ENCODE results near the gene NLGN1.

Gene NLGN1

DNA sequence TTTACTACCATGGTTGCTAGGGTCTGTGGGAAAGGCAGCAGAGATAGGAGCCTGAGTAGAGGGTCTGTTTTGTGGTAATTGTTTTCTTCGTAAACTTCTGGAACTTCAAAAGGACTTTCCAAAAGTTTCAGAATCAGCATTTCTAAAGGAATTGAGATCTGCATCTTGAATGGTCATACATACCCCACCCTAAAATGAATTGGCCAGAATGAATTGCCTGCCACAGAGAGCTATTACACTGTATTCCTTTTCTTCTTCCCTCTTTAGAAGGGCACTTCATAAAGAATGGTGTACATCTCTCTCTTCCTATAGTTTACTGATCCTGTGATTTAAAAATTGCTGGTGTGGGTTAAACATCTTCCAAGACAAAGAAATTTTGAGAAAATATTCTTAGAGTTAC lies 525.7 kb downstream of the NLGN1 start:
- DNase-seq, result no peak

GRCh38 chr3:173930251-173930650 lies 532.7 kb downstream of the NLGN1 start:
- no peak for DNase-seq

DNA sequence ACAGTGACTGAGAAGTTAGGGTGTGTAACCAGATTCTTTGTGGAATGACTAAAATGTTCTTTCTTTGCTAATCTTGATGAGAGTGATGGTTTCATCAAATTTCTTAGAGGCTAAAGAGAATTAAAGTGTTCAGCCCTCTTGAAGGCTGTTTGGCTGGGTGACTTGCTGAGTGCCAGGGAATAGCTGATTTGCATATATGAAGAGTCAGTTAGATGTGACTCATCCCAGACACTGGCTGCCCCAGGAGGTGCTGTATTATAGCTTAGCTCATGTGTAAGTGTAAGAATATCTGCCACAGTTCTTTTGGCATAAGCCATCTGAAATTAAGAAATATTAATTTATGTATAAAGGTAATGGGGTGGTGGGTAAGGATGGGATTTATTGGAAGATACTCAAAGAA lies 535.1 kb downstream of the NLGN1 start:
- no peak for DNase-seq

- no peak for DNase-seq
Measured at GRCh38 chr3:173933113-173933512, 535.6 kb downstream of the NLGN1 start.

GRCh38 chr3:173936316-173936715 lies 538.8 kb downstream of the NLGN1 start:
- DNase-seq, result no peak

DNA sequence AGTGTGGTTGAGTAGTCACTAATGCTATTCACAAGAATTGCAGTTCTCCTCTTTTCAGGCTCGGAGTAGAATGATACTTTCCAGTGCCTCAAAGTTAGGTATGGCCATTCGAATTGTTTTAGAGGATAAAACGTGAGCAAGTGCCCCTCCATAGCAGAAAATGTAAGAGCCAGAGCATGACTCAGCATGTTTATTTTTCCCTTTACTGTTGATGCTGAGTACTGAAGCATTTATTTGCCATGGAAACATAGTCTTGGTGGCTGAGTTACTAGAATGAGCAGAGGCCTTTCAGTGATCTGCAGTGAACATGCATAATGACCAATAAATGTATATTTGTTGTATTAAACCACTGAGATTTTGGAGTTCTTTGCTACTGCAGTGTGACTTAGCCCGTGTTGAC lies 540.6 kb downstream of the NLGN1 start:
- DNase-seq, result no peak

DNA sequence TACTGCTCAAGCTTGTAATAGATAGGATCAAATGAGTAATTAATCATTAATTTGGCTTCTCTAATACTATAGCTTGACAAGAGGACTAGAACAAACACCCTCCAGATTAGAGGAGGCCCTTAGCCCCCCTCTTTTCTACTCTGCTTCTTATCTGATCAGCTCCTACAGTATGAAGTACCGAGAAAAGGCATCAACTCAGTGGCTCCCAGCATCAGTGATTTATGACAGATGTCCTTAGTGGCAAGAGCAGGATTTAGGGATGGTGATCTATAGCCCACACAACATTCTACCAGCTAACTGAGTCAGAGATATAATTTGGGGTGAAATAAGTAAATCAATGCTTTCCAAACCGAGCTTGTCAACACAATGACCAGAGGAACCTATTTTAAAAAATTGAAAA lies 541.1 kb downstream of the NLGN1 start:
- no peak for DNase-seq

DNA sequence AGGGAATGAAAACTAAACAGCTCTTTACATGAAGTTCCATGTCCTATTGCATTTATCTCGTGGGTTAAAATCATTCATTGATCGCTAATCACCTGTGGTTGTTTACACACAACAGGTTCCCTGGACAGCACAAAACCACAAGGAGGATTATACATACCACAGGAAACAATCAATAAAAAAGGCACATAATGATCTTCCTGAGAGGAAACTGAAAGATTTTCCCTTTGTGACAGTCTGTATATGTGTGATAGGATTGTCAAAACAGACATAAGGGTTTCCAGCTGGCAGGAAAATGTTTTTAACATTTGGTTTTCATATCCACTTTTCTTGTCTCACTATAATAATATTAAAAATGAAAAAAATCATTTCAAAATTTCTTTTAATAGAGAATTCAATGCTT lies 541.8 kb downstream of the NLGN1 start:
- no peak for DNase-seq

DNA sequence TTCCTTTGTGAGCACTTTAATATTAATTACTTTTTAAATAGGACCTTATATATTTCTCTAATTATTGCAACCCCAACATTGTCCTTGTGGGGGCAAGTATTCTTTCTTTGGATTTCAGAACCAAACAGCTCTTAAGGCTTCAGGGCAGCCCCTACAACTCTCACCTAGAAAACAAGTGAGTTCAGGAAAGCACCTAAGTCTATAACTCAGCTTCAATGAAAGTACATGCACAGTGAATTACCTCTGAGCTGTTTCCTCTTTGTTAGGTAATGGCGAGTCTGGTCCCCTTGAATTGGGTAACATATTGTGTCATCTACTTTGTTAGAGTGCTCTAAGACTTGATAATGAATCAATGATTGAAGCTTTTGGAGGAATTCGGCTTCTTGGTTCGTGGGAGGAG lies 545.7 kb downstream of the NLGN1 start:
- DNase-seq, result no peak

DNA sequence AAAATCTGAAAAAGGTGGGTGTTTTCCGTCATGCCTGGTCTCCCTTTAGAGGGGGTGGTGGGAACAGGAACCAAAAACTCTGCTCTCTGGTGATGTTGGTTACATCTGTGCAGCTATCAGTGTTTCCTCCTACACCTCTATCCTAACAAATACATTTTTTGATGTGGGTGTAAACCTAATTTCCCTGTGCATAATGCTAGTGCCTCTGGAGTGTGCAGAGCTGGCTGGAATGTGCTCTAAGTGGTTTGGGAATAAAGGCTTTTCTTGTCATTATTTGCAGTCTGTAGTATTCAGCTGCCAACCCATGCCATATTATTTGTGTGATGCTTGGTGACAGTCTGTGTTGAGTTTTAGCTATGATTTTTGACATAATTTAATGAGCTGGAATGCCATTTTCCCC lies 547.6 kb downstream of the NLGN1 start:
- DNase-seq, result no peak

DNA sequence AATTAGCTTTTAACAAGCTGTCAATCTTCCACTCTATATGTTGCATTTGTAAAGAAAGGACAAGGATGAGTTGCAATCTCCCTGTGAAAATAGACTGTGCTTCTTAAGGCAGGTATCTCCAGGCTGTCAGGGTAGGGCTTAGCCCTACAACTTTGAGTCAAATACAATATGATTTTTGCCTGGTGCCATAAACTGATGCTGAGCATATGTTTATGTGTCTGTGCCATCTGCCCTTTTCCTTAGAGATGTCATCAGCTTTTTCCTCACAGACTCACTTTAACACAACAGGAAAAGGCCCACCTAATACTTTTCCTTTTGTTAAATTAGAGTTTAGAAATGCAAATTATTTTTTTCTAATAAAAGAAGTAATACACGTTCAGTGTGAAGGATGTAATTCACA lies 548.3 kb downstream of the NLGN1 start:
- no peak for DNase-seq

GRCh38 chr3:173954647-173955046 lies 557.1 kb downstream of the NLGN1 start:
- no peak for DNase-seq

DNA sequence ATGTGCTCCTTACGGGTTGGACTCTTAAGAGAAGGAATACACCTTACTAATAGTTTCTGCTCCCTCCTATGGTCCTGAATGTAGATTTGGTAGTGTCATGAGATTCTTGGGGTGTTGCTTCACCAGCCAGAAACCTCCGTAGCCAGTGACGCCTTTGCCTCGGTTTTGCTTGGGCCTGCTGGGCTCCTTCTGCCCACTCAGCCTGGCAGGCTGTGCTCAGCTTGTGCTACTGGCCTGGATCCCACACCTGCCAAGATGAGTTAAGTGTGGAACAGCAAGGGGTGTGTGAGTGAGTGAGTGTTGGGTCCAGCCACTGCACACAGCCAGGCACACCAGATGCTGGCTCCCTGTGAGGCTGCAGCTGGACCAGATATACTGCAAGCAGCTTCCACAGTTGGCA lies 560.1 kb downstream of the NLGN1 start:
- no peak for DNase-seq

- no peak for DNase-seq
Measured at GRCh38 chr3:173958805-173959204, 561.3 kb downstream of the NLGN1 start.

GRCh38 chr3:173970281-173970680 lies 572.7 kb downstream of the NLGN1 start:
- no peak for DNase-seq

DNA sequence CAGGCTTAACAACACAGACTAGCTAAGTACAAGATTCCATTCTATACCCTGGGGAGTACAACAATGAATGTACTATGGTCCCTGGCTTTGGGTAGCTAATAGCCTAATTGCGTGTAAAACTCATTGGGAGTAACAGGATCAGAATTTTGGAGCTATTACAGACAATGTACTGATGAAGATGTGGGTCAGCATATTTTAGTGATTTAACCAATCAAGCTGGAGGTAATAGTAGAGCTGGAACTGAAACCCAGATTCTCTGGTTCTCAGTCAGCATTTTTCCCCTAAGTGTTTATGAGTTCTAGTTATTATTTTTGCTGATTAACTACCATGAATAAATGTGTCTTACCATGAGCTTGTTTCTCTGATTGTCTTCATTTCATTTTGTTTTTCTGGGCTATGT lies 578.7 kb downstream of the NLGN1 start:
- no peak for DNase-seq

DNA sequence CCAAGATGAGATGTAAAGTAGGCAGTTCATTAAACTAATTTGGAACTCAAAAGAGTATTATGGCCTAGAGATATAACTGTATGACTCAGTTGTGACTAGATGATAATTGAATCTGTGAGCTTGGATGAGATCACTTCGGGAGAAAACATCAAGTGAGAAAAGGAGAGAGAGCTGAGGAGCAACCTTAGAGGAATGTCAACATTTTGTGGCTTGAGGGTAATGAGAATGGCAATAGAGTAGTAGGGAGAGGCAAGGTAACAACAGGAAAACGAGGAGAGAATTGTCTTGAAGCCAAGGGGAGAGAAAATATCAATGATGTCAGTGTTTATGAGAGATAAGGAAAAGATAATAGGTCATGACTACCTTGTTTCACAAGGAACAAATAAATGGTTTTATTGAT lies 580.2 kb downstream of the NLGN1 start:
- DNase-seq, result no peak

- no peak for DNase-seq
Measured at GRCh38 chr3:173983343-173983742, 585.8 kb downstream of the NLGN1 start.

DNA sequence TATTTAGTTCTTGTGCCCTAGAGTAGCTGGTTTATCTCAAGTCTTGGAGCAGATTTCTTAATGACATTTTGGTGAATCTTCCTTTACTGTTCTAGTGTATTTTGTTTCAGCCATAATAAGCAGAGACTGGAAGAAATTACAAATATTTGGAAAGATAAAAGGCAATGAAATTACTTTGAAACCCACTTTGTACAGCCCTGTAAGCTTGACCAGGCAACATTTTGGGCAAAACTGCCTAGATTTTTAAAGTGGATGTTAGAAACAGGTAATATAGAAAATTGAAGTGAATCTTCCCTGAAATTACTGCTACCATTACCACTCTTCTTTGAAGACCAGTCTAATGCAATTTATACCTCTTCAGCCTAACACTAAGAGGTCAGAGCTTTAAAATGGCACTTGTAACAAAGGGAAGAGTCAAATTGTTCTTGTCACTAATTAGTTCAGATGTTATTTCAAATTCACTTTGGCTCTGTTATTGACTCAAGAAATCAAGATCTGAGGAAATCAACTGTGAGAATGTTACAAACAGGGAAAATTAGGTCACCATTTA lies 589.4 kb downstream of the NLGN1 start:
- DNase-seq, result no peak

DNA sequence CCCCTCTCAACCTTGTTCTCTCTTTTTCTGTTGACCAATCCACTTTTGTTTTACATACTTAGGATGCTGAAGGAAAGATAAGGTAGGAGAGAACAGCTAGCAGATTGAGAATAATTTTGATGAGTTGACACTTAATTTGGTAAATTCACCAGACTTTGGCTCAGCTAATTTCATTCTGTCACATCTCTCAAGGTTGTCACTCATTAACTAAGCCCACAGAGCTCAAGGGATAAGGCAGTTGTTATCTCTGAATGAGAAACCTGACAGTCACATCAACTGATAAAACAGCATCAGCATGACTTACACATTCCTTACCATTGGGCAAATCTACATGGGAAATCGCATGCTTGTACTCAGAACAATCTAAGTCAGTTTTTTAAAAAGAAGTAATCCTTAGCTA lies 591.4 kb downstream of the NLGN1 start:
- no peak for DNase-seq

DNA sequence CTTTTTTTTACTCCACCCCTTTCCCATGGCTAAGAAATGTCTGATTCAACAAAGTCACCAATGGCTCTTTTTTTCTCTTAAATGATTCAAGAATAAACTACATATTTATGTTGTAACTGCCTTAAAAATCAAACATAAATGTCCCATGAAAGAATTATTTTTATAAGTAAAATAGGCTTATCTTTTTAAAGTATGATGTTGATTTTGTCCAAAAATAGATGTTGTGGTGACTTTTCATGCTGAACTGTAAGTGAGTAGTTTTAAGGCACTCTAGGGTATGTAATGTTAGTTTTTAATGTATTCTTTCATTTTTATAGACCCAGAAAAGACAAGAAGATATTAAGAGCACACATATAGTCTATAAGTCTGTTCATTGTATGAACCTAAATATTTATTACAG lies 594.9 kb downstream of the NLGN1 start:
- no peak for DNase-seq

- DNase-seq, result no peak
Measured at GRCh38 chr3:173993299-173993698, 595.8 kb downstream of the NLGN1 start.

GRCh38 chr3:174000675-174001074 lies 603.1 kb downstream of the NLGN1 start:
- DNase-seq, result no peak

DNA sequence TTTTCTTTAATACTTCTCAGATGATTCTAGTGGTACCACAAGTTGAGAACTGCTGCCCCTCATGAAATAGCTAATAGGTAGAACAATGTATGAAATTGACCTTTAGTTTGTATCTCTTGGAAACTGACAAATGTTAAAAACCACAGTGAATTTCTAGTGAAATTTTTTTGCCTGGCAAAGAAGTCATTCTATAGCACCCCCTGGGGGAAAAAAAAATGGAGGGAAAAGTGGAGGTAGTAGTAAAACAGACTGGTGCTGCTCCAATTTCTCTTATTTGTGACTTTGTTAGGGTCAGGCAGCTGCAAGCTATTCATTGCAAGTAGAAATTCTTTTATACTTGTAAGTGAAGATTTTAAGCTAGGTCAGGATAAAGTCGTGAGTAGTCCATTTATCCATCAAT lies 605.0 kb downstream of the NLGN1 start:
- DNase-seq, result no peak

DNA sequence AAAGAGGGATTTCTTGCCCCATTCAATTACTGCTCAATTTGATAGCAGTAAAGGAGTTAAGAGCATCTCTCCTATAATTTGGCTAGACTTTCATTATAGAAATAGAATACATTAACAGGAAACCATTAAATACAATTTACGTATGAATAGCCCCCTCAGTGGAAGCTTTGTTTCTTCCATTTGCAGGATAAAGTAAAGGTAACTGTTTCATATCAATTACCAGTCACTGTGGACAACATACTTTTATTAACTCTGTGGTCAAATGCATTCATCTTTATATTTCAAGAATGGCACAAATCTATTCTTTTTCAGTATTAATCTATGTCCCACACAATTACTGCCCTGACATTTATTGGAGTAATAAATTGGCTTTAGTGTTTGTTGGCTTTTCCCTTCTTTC lies 613.4 kb downstream of the NLGN1 start:
- no peak for DNase-seq

DNA sequence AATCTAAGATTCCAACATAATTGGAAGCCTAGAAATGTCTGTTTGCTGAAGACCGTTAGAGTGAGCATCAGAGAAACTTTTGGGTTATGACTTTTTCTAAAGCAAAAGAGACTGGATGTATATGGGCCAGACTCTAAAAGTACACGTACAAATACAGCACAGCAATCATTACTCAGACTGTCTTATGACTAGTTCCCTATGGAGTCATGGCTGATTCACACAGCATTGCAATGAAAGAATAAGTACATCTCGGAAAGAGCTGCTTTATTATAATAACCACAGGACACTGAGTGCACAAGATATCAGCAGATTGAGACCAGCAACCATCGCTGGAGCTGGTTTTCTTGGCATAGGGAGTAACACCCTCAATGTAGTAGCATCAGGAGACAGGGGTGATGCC lies 618.6 kb downstream of the NLGN1 start:
- DNase-seq, result no peak
